Panc1 (cell line): Measurements from ENCODE around the gene MYEOV. TPM values are rescaled to one million over a fixed set of nuclear protein-coding genes. Genes with fewer than 3 reads are reported as not detected.

Experiments
- ATAC-seq: fragments of 200-7000 bp; cut with Tn5 transposase; 2 replicates; pipeline ENCODE4 v1.9.1; 2020; ENCODE audit warnings: mild to moderate bottlenecking, moderate library complexity
- BruUV-seq: library from RNA; stranded (reverse); fragments of 400-500 nt; replicated peaks from 2 replicates; lab custom pipeline; 2021; lab: Mats Ljungman, UMichigan
- CTCF ChIA-PET: fragments of 300-600 bp; sonication (Branson Sonifier 250); formaldehyde crosslinking; loops from one replicate; lab custom pipeline; 2022; ENCODE audit warnings: antibody characterized with exemption; lab: Charles Lee
- POLR2A ChIA-PET: fragments of 300-600 bp; sonication (Branson Sonifier 250); formaldehyde crosslinking; loops from one replicate; lab custom pipeline; 2022; ENCODE audit warnings: antibody characterized with exemption; lab: Charles Lee
- DNase-seq: peaks from one replicate; pipeline ENCODE4 v3.0.0-alpha.2; 2010; ENCODE audit warnings: low read depth, low spot score
- H3K27ac ChIP-seq: 2 replicates; pipeline ENCODE4 v1.5.1; 2011; ENCODE audit warnings: mild to moderate bottlenecking, low read length, inconsistent platforms
- H3K27me3 ChIP-seq: fragments of 200-500 bp; sonication (Bioruptor generic); 2 replicates; pipeline ENCODE4 v1.6.0; 2014; ENCODE audit warnings: low read length, inconsistent platforms; ENCODE audit not compliant: control insufficient read depth, insufficient read depth
- H3K36me3 ChIP-seq: fragments of 200-500 bp; sonication (Bioruptor generic); 2 replicates; pipeline ENCODE4 v1.5.1; 2014; ENCODE audit warnings: inconsistent platforms, mild to moderate bottlenecking, low read length, moderate library complexity; ENCODE audit not compliant: control insufficient read depth, insufficient read depth
- H3K4me1 ChIP-seq: 2 replicates; pipeline ENCODE4 v1.5.1; 2011; ENCODE audit warnings: inconsistent platforms, mild to moderate bottlenecking, low read length, moderate library complexity; ENCODE audit not compliant: control insufficient read depth, insufficient read depth
- H3K4me3 ChIP-seq, 2 experiments: 2 replicates each; pipeline ENCODE4 v1.5.1; 2011 to 2012; ENCODE audit warnings: low read depth in 2 of 2, low read length in 2 of 2, mild to moderate bottlenecking in 2 of 2, inconsistent platforms in 1 of 2, moderate library complexity in 1 of 2
- H3K9me3 ChIP-seq: fragments of 200-500 bp; sonication (Bioruptor generic); 2 replicates; pipeline ENCODE4 v1.5.1; 2014; ENCODE audit warnings: low read depth, mild to moderate bottlenecking, inconsistent platforms, low read length, moderate library complexity; ENCODE audit not compliant: control insufficient read depth, insufficient read depth
- CTCF ChIP-seq: fragments of 450-650 bp; IDR thresholded peaks from 2 replicates; pipeline ENCODE4 v1.5.1; 2017; ENCODE audit warnings: mild to moderate bottlenecking
- POLR2AphosphoS5 ChIP-seq: IDR thresholded peaks from 2 replicates; pipeline ENCODE4 v1.6.1; 2012; ENCODE audit warnings: mild to moderate bottlenecking, low read depth, low read length, moderate library complexity
- SIN3A ChIP-seq: IDR thresholded peaks from 2 replicates; pipeline ENCODE4 v1.6.1; 2012; ENCODE audit warnings: low read depth, mild to moderate bottlenecking, low read length, moderate library complexity, borderline replicate concordance; ENCODE audit not compliant: insufficient read depth
- TCF7L2 ChIP-seq: IDR thresholded peaks from 2 replicates; pipeline ENCODE4 v1.6.1; 2011; ENCODE audit warnings: mild to moderate bottlenecking, low read depth, low read length, inconsistent platforms
- in situ Hi-C: cut with HindIII; loops from 2 replicates; pipeline ENCODE4 v1.10.0; 2016; ENCODE audit warnings: low sequenced_read_pairs, low pct_unique_long_range_greater_than_20kb
- intact Hi-C: fragments of 100-400 bp; cut with micrococcal nuclease; formaldehyde crosslinking; loops from one replicate; pipeline ENCODE4 v1.10.0; 2022; ENCODE audit not compliant: unreplicated experiment
- total RNA-seq: library from RNA; stranded (reverse); gene quantifications from one replicate; pipeline ENCODE4 v1.2.1, GENCODE V29; 2021; ENCODE audit not compliant: unreplicated experiment
- TF ChIP-seq, protein P1 (sequence below), 2 experiments: IDR thresholded peaks; 2 replicates each; pipeline ENCODE4 v1.6.1; 2011 to 2012; ENCODE audit warnings: low read depth in 2 of 2, control low read depth in 1 of 2, low read length in 1 of 2, mild to moderate bottlenecking in 1 of 2, moderate library complexity in 1 of 2; ENCODE audit not compliant: insufficient read depth in 1 of 2

MYEOV gene
- total RNA-seq, 1 experiment from 2014 or later: 69.8 TPM

GRCh38 chr11:69262918-69263735 is 30.8 kb upstream of the MYEOV start:
- TF ChIP-seq POLR2AphosphoS5 (no peak), TCF7L2 (no peak), SIN3A (no peak), CTCF (no peak)
- TF ChIP-seq, protein P1, sequence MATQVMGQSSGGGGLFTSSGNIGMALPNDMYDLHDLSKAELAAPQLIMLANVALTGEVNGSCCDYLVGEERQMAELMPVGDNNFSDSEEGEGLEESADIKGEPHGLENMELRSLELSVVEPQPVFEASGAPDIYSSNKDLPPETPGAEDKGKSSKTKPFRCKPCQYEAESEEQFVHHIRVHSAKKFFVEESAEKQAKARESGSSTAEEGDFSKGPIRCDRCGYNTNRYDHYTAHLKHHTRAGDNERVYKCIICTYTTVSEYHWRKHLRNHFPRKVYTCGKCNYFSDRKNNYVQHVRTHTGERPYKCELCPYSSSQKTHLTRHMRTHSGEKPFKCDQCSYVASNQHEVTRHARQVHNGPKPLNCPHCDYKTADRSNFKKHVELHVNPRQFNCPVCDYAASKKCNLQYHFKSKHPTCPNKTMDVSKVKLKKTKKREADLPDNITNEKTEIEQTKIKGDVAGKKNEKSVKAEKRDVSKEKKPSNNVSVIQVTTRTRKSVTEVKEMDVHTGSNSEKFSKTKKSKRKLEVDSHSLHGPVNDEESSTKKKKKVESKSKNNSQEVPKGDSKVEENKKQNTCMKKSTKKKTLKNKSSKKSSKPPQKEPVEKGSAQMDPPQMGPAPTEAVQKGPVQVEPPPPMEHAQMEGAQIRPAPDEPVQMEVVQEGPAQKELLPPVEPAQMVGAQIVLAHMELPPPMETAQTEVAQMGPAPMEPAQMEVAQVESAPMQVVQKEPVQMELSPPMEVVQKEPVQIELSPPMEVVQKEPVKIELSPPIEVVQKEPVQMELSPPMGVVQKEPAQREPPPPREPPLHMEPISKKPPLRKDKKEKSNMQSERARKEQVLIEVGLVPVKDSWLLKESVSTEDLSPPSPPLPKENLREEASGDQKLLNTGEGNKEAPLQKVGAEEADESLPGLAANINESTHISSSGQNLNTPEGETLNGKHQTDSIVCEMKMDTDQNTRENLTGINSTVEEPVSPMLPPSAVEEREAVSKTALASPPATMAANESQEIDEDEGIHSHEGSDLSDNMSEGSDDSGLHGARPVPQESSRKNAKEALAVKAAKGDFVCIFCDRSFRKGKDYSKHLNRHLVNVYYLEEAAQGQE (IDR thresholded peaks at IDR 0.05; ENCODE audit: insufficient read depth in 1 of 2, low read depth in 2 of 2, low read length in 1 of 2): no peak
- intact Hi-C loops: no loop called here
- POLR2A ChIA-PET: no interaction called here

GRCh38 chr11:69263736-69264052 is 30.3 kb upstream of the MYEOV start:
- Histone ChIP-seq H3K4me1 (no peaks in the 10 kb centered on the region), H3K9me3 (no peaks in the 10 kb centered on the region), H3K4me3 (no peak overlapping the region), H3K27me3 (no peaks in the 10 kb centered on the region), H3K36me3 (no peaks in the 10 kb centered on the region), H3K27ac (no peak overlapping the region)
- DNase-seq (no peak), ATAC-seq (no peak)
- BruUV-seq: no TSS peak
- intact Hi-C loops (no loop called here), in situ Hi-C loops (no loop called here)
- ChIA-PET CTCF (interaction anchor here (0.6 kb wide), 1 partner anchor 91 kb away, joined by 3 read pairs; no protein-coding TSS in a partner anchor), POLR2A (no interaction called here)
- TF ChIP-seq SIN3A (no peak), TCF7L2 (no peak), POLR2AphosphoS5 (no peak), CTCF (no peak)
- TF ChIP-seq, protein P1 (IDR thresholded peaks at IDR 0.05; ENCODE audit: insufficient read depth in 1 of 2, low read depth in 2 of 2, low read length in 1 of 2): no peak

More at GRCh38 chr11:69262918-69263735, 30.8 kb upstream of the MYEOV start:
- Histone ChIP-seq H3K27me3 (no peaks in the 10 kb centered on the region), H3K9me3 (no peaks in the 10 kb centered on the region), H3K4me3 (no peak overlapping the region), H3K27ac (no peak overlapping the region), H3K4me1 (no peaks in the 10 kb centered on the region), H3K36me3 (no peaks in the 10 kb centered on the region)
- no peak for ATAC-seq
- no TSS peak for BruUV-seq
- DNase-seq: no peak
- CTCF ChIA-PET: interaction anchor here (0.6 kb wide), 1 partner anchor 91 kb away, joined by 3 read pairs; no protein-coding TSS in a partner anchor
- in situ Hi-C loops: no loop called here
